GM20000 (cell line): Measurements from ENCODE around the gene SIGLEC5.

Experiments used
- DNase-seq: peaks from one replicate; pipeline ENCODE4 v3.0.0; 2012; ENCODE audit warnings: low spot score
- TF ChIP-seq, protein P1 (sequence below): IDR thresholded peaks from 2 replicates; pipeline ENCODE4 v1.5.1; 2012; ENCODE audit warnings: mild to moderate bottlenecking, control low read depth; ENCODE audit errors: extremely low read depth, missing control alignments

The SIGLEC5 gene

DNA sequence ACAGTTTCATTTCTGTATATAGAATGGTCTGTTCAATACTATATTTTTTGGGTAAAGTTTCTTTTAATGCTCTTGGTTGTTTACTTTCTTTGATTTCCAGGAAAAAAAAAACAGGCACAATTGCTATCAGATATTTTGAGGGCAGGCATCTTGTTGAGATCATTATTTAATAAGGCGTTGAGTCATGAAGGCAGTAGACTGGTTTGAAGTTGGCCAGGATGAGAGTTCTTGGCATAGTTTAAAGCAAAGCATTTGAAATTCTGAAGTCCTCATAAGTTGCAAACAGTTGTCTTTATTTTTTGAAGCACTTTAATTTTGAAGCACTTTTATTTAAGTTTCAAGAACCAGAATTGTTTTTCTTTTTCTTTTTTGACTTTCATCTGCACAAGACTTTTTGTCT, 61.7 kb downstream of the SIGLEC5 start:
- TF ChIP-seq, protein P1, sequence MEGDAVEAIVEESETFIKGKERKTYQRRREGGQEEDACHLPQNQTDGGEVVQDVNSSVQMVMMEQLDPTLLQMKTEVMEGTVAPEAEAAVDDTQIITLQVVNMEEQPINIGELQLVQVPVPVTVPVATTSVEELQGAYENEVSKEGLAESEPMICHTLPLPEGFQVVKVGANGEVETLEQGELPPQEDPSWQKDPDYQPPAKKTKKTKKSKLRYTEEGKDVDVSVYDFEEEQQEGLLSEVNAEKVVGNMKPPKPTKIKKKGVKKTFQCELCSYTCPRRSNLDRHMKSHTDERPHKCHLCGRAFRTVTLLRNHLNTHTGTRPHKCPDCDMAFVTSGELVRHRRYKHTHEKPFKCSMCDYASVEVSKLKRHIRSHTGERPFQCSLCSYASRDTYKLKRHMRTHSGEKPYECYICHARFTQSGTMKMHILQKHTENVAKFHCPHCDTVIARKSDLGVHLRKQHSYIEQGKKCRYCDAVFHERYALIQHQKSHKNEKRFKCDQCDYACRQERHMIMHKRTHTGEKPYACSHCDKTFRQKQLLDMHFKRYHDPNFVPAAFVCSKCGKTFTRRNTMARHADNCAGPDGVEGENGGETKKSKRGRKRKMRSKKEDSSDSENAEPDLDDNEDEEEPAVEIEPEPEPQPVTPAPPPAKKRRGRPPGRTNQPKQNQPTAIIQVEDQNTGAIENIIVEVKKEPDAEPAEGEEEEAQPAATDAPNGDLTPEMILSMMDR: no peak
- DNase-seq: no peak

DNA sequence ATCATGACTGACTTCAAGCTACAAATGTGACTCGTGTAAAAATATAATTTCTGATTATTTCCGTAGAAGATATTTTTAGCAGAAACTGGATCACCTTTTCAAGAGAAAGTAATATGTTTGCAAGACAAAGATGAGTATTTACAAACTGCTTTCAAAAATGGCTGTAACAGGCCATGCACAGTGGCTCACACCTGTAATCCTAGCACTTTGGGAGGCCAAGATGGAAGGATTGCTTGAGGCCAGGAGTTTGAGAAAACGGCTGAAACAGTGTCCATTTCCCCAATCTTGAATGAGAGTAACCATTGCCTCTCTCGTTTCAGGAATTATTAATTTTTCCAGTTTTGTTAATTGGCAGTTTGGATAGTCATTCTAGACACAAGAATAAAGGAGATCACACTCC, 62.6 kb downstream of the SIGLEC5 start:
- TF ChIP-seq, protein P1: no peak
- DNase-seq: no peak

DNA sequence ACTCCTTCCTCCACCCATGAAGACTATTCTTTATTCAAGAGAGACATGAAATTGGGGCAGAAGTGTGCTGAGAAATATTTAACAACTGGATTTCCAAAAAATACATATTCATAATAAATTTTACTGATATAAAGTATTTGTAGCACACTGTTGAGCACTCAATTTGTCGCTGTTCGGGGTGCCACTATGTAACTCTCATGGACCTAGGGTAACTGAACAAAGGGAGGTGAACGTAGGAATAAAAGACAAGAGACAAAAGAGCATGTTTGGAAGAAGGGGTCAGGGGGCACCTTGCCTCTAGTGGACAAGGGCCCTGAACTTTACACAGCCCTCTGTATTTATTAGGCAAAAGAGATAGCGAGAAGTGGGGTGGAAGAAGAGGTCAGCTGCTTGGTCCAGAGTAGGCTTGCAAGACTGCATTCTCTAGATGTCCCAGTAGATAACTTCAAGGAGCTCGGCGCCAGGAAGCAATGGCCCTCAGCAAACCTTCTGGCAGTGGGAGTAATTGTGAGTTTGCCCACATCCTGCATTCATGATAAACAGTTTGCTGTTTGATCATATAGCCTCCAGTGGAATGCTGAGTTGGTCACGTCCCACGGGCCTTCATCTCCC, 63.6 kb downstream of the SIGLEC5 start:
- no peak for DNase-seq
- TF ChIP-seq, protein P1: no peak

DNA sequence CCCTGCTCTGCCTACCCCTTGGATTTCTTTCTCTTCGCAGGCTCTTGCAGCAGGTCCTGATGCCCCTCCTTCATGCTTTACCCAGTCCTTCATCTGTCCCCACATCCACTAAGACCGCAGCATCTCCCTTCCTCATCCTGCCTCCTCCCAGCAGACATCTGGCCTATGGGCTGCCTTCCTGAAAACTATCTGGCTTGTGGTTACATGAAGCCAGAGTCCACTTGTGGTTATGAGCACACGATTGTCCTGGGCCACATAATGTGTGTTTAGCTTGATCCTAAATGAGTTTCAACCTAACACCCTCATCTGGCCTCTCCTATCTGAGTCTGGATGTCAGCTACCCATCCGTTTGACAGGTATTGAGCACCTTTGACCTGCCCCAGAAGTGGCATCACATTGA, 64.6 kb downstream of the SIGLEC5 start:
- TF ChIP-seq, protein P1: no peak
- no peak for DNase-seq

DNA sequence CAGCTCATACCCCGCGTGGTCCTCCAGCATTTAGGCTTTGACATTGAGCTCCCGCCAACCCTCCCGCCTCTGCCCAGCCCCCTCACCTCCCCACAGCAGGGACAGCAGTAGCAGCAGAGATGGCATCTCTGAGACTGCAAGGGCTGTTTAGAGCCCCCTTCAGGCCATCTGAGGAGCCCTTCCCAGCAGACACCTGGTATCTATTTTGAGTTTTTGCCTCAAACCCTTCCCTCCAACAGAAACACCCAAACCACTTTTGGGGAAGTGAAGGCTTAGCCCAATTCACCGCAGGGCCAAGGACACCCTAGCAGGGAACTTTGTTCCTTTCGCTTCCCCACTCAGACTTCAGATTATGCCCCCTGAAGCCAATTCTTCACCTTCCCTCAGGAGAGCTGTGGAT, 65.4 kb downstream of the SIGLEC5 start:
- DNase-seq: peak; percentile 40
- TF ChIP-seq, protein P1: peak; percentile 43
